Stromal cell of bone marrow (primary cell): ENCODE results near the gene CHD3.
"Not testable (repeated sequence)": the region's sequence is repeated elsewhere in the genome, so short reads cannot be mapped to it uniquely, and the experiment has no call there.

Experiments used
- DNase-seq: peaks from one replicate; pipeline ENCODE4 v3.0.0-alpha.2; 2012; ENCODE audit warnings: low read depth

Gene CHD3

DNA sequence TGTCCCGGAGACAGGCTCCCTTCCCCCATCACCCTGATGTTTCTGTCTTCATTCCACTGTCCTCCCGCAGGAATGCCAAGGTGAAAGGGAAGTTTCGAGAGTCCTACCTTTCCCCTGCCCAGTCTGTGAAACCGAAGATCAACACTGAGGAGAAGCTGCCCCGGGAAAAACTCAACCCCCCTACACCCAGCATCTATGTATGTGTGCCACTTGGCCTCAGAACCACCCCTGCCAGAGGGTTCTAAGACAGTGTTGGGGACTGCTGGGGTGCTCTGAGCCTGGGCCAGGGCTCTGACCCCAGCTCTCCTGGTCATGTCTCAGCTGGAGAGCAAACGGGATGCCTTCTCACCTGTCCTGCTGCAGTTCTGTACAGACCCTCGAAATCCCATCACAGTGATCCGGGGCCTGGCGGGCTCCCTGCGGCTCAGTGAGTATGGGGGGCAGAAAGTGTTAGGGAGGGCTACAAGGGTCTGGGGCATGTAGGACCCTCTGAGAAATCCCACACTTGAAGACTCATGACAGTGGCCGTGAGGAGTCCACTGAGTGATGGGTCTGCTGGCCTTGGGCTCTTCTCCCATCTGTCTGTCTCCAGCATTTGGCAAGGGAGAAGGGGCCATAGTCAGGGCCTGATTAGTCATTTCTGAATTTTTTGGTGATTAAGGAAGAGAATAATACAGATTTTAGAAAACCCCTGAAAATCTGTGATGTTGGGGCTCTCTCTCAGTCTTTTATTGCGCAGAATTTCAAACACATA is 38.7 kb upstream of the CHD3 start:
- no peak for DNase-seq

- no peak for DNase-seq
Measured at GRCh38 chr17:7850701-7851437, 37.7 kb upstream of the CHD3 start.

DNA sequence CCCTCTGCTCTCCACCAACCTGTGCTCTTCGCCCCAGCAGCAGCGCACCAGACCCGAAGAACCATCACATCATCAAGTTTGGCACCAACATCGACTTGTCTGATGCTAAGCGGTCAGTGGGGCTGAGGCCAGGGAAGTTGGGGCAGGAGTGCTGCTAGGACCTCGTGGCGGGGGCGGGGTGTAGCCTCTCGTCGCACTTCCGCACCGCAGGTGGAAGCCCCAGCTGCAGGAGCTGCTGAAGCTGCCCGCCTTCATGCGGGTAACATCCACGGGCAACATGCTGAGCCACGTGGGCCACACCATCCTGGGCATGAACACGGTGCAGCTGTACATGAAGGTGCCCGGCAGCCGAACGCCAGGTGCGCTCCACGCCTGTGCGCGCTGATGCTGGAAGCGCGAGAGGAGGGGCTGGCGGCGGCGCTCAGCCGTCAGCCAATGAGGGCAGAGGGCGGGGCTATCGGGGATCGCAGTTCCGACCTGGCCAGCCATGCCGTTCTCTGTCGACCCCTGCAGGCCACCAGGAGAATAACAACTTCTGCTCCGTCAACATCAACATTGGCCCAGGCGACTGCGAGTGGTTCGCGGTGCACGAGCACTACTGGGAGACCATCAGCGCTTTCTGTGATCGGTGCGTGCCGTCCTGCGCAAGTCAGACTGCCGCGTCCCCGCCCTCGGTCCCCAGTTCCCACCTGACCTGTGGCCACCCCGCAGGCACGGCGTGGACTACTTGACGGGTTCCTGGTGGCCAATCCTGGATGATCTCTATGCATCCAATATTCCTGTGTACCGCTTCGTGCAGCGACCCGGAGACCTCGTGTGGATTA is 36.9 kb upstream of the CHD3 start:
- no peak for DNase-seq

GRCh38 chr17:7852262-7852670 is 36.3 kb upstream of the CHD3 start:
- no peak for DNase-seq

DNA sequence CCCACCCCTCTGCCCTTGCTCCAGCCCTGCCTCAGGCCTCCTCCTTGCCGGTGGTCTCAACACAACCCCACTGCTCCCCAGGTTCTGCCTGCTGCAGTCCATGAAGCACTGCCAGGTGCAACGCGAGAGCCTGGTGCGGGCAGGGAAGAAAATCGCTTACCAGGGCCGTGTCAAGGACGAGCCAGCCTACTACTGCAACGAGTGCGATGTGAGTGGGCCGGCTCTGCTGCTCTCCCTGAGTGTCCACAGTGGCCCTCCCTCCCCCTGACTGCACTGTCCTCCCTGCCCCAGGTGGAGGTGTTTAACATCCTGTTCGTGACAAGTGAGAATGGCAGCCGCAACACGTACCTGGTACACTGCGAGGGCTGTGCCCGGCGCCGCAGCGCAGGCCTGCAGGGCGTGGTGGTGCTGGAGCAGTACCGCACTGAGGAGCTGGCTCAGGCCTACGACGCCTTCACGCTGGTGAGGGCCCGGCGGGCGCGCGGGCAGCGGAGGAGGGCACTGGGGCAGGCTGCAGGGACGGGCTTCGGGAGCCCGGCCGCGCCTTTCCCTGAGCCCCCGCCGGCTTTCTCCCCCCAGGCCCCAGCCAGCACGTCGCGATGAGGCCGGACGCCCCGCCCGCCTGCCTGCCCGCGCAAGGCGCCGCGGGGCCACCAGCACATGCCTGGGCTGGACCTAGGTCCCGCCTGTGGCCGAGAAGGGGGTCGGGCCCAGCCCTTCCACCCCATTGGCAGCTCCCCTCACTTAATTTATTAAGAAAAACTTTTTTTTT is 35.5 kb upstream of the CHD3 start:
- DNase-seq = no peak

- DNase-seq = no peak
Measured at GRCh38 chr17:7853691-7854038, 34.9 kb upstream of the CHD3 start.

GRCh38 chr17:7854078-7854777 is 34.4 kb upstream of the CHD3 start:
- DNase-seq = no peak

DNA sequence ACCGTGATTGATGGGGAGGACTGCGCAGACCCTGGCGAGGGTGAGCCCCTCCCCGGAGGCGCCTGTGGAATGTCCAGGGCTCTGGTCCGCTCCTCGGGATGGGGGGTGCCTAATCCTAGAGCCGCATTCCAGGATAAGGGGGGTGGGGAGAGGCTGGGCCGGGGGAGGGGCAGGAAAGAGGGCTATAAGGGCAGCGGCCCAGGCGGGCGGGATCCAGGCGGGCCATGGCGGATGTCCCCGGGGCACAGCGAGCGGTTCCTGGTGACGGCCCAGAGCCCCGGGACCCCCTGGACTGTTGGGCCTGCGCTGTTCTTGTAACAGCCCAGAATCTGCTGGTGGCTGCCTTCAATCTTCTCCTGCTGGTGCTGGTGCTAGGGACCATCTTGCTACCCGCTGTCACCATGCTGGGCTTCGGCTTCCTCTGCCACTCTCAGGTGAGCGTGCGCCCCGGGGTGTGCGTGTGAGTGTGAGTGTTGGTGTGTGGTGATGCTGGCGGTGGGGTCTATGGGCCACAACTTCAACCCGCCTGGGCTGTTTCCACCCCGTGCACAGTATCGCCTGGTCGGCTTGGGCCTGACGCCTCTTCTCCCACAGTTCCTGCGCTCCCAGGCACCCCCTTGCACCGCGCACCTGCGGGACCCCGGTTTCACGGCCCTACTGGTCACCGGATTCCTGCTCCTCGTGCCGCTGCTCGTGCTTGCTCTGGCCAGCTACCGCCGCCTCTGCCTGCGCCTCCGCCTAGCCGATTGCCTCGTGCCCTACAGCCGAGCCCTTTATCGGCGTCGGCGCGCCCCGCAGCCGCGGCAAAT is 33.5 kb upstream of the CHD3 start, which contains the start of gene TMEM88:
Gene TMEM88 (plus strand): TSS at position 216 of the 809 bp plus-strand sequence. CDS start 9 bp downstream, at position 225.
- no peak for DNase-seq

DNA sequence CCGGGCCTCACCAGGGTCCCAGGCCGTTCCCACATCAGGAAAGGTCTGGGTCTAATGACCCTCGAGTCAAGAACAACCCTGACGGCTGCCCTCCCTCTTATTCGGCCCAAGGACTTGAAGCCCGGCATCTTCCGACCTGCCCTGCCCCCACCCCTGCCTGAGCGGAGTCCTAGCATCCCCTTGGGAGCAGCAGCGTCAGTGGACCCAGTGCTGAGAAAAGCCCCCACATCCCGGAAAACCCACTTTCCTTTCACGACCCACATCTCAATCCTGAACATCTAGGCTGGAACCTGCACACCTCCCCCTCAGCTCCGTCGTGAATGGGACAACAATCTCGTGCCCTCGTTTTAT is 33.0 kb upstream of the CHD3 start:
- no peak for DNase-seq

DNA sequence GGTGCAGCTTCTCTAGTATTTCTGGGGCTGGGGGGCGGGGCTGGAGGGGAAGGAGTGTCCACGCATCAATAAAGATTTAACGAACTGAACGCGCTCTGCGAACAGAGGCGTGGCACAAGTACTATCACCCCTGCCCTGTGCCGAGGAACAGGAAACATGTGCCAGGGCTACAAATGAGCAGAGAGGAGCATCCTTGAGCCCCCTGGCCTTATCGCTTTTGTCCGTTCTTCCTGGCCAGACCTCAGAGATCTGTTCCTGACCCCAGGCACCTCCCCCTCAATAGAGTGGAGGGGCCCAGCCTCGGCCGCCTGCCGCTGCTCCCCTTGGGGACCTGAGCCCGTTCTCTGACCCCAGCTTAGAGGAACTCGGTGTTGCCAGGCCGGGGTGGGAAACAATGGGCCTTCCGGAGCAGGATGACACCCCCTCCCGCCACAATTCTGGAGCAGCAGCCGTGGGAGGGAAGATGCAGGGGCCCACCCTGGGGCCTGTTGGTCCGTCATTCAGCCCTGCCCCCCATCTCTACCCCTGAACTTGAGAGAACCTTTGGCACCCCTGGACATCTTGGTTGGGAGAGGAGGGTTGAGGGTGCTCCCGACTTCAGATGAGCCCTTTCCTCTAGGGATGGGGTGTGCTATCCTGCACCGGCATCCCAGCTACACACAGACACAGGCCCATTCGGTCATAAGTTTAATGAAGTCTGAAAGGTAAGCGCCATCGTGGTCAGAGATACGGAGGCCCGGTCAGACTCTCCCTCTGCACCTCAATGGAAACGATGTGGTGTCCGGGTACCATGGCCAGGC is 32.4 kb upstream of the CHD3 start:
- no peak for DNase-seq

- DNase-seq = peak; percentile 99
Measured at GRCh38 chr17:7856811-7857712, 31.5 kb upstream of the CHD3 start, which contains the start of gene NAA38. TSS of gene NAA38 (minus strand) at chr17:7857559. CDS start at chr17:7857463, 96 bp downstream.

- DNase-seq = peak; percentile 90
Measured at GRCh38 chr17:7857713-7858521, 30.7 kb upstream of the CHD3 start, which contains the start of gene CYB5D1. TSS of gene CYB5D1 (plus strand) at chr17:7858003. CDS start at chr17:7858135, 132 bp downstream.

GRCh38 chr17:7858522-7858810 is 30.1 kb upstream of the CHD3 start:
- no peak for DNase-seq

DNA sequence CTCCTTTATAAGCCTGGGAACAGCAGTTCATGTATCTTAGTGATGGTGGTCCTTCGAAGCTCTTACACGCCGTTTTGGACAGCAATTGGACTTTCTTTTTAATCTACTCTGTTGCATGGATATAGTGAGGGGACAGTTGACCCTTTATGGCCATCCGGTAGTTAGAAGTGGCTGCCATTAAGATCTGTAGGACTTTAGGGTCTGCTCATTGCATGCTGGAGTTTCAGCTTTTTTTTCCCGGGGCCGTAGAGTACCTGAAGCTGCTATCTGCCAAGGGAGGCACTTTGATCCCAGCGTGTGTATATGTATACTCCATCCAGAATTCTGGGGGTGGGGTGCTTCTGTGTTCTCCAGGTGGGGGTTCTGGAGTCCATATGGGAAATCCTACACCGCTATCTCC is 29.6 kb upstream of the CHD3 start:
- DNase-seq = no peak

GRCh38 chr17:7862692-7863437 is 25.7 kb upstream of the CHD3 start:
- no peak for DNase-seq

DNA sequence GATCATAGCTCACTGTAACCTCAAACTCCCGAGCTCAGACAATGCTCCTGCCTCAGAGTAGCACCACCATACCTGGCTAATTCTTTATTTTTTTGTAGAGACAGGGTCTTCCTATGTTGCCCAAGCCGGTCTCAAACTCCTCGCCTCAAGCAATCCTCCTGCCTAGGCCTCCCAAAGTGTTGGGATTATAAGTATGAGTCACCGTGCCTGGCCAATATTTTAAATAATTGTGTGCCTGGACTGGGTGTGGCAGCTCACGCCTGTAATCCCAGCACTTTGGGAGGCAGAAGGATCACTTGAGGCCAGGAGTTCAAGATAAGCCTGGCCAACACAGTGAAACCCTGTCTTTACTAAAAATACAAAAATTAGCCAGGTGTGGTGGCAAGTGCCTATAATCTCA is 24.2 kb upstream of the CHD3 start:
- not testable (repeated sequence) for DNase-seq
